DMS153 (cell line): Measurements from ENCODE around the gene TBCD.
"Not testable (repeated sequence)": the region's sequence is repeated elsewhere in the genome, so short reads cannot be mapped to it uniquely, and the experiment has no call there.

Experiments used
- DNase-seq: peaks from one replicate; lab custom pipeline; 2025; lab: John Stamatoyannopoulos, UW

Gene TBCD

GRCh38 chr17:82970067-82970466 is 218.2 kb downstream of the TBCD start:
- DNase-seq: no peak

- DNase-seq: no peak
Observed at GRCh38 chr17:82970818-82971590, 219.1 kb downstream of the TBCD start.

GRCh38 chr17:82972836-82973372 is 221.0 kb downstream of the TBCD start:
- no peak for DNase-seq

DNA sequence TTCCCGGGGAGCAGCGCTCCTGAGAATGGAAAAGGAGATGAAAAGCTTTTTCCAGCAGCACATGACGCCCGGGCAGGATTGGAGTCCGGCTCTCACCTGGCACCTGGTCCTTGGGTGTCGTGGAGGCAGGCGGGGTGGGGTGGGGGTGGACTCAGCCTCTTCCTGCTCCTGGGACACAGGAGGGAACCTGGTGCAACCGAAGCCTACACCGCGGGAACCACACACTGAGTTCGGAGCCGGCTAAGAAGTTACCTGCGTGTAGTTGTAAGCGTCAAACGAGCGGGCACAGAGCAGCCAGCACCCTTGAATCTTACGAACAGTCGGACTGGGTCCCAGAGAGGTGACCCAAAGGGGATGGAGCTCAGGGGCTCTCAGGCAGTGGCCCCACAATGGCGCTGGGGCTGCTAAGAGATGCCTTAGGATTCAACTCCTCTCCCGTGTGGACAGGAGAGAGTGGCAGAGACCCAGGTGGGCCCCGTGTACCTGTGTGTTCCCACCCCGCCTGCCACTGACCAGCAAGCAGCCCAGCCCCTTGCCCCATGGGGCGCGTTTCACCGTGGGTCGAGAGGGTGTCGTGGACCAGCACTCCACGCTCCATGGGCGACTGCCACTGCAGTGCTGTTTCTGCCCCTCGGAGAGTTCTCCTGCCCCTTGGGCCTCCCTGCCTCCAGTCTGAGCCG is 221.7 kb downstream of the TBCD start:
- no peak for DNase-seq

DNA sequence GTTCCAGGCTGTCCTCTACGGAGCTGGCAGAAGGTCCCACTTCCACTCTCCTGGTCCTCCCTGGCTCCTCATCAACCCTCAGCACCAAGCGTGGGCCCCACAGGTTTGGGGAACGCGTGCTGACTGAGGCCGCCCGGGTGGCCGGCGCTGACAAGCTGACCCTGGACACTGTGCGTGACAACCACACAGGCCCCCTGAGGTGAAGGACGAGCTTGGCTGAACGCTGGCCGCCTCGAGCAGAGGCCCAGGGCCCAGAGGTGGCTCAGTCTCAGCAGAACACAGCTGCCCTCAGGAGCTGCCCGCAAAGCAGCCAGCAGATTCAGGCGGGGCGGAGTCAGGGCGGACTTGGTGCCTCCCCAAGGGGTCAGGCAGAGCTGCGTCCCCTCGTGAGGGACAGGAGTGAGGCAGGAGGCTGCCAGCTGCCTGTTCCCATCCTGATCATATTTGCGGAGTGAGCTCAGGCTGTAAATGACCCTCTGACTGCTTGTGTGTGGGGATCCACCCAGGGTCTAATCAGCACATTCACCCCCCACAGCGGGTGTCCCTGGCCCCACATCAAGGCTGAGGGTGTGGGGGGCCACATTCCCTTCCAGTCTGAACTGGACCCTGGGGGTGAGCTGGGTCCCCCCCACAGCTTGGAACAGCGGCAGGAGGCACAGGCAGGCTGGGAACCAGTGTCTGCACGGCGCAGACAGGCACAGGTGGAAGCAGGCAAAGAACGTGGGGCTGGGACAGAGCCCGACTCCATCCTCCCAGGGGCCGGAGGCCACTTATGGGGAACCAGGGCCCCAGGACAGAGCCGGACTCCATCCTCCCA is 222.5 kb downstream of the TBCD start:
- no peak for DNase-seq

DNA sequence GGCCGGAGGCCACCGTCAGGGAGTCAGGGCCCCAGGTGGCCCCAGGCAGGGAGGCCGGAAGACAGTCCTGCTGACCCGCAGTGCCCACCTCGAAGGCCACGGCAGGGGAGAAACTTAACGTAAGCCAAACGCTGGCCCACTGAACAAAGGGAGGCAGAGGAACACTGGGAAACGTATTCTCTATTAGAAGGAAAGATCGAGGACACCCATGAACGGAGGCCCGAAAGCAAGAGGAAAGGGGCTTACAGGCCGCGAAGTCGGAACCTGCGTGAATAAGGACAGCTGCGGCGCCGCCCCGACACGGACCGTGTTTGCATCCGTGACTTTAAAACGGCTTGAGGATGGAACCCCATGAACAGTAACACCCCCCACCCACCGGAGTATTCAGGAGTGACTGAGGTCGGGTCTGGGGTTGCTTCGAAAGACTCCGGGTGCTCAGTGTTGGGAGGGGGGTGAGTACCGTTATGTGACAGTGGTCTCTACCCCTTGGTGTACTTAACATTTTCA is 225.2 kb downstream of the TBCD start:
- DNase-seq: no peak

DNA sequence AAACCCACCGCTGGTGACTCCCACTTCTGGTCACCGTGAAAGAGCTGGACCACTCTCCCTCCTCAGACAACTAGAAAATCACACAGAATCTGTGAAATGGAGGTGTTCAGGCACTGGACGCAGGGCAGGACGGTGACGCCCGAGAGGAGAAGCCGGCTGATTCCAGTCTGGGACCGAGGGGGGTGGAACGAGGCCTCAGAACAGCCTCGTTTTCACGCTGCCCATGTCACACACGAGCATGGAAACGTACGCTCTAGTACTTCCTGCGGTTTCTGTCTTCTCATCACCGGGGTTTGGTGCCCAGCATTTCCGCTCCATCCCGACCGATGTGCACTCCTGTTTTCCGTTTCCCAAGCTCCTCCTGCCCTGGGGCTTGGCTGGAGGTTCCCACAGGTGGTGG is 225.7 kb downstream of the TBCD start:
- DNase-seq: no peak

DNA sequence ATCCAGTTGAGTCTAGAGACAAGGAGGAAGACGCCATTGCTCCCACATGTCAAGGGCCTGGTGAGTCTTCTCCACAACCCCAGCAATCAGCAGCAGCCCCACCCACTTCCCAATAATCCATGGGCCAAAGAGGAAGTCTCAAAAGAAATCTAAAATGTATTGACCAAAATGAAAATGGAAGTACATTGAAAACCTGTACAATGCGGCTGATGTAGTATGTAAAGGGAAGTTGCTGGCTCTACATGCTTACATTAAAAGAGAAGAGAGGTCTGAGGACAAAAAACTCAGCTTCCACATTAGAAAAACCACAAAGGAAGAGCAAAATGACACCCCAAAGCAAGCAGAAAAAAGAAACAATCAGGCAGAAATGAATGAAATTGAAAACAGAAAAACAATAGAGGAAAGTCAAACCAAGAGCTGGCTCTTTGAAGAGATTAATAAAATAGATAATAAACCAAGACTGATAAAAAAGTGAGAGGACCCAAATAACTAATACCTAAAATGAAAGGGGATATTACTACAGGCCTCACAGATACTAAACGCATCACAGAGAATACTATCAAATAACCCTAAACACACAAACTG is 227.0 kb downstream of the TBCD start:
- DNase-seq: no peak

DNA sequence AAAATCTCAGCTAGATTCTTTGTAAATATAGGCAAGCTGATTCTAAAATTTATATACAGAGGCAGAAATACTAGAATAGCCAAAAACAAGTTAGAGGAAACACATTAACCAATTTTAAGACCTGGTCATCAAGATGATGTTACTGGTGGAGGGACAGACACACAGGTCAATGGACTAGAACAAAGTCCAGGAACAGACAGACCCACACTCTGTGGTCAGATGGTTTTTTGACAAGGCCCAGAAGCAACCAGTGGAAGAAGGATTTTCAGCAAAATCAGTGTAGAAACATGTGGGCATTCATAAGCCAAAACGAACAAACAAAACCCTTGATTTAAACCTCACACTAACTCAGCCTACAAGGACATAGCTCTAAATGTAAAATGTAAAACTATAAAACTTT is 227.9 kb downstream of the TBCD start:
- no peak for DNase-seq

DNA sequence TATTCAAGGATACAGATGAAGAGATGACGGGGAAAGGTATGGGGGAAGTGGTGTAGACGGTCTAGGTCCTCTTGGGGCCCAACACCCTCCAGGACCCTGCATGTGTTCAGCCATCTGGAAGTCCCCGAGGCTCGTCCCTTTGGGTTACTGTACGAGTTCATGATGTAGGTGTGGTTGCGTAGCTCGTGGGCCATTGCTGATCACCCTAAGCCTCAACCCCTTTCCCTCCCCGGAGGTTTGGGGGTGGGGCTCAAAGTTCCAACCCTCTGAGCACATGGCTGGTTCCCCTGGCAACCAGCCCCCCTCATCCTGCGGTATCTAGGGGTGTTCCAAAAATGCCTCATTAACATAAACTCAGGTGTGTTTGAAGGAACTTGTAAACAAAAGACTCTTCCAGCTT is 228.8 kb downstream of the TBCD start:
- DNase-seq: no peak

GRCh38 chr17:82981141-82981730 is 229.4 kb downstream of the TBCD start:
- no peak for DNase-seq

DNA sequence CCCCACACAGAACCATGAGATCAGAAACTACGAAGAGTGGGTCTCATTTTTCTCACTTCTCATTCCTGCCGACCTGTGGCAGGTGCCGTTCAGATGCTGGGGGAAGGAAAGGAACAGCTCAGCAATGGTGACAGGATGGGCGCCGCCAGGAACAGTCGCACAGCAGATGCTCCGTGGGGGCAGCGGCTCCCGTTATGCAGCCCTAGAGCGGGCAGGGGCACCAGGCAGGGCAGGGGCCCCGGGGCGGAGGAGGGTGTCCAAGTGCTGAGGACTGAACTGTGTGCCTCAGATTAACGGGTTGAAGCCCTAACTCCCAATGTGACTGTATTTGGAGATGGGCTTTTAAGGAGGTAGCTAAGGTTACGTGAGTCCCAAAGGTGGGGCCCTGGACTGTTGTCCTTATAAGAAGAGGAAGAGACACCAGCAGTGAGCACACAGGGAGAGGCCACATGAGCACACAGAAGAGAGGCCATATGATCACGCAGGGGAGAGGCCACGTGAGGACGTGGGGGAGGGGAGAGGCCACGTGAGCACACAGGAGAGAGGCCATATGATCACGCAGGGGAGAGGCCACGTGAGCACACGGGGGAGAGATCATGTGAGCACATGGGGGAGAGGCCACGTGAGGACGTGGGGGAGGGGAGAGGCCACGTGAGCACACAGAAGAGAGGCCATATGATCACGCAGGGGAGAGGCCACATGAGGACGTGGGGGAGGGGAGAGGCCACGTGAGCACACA is 231.8 kb downstream of the TBCD start:
- no peak for DNase-seq

- not testable (repeated sequence) for DNase-seq
Observed at GRCh38 chr17:82984249-82984617, 232.4 kb downstream of the TBCD start.

- DNase-seq: no peak
Observed at GRCh38 chr17:82984751-82985427, 233.0 kb downstream of the TBCD start.

- no peak for DNase-seq
Observed at GRCh38 chr17:82985428-82985805, 233.6 kb downstream of the TBCD start.

- no peak for DNase-seq
Observed at GRCh38 chr17:82985973-82986372, 234.1 kb downstream of the TBCD start.

DNA sequence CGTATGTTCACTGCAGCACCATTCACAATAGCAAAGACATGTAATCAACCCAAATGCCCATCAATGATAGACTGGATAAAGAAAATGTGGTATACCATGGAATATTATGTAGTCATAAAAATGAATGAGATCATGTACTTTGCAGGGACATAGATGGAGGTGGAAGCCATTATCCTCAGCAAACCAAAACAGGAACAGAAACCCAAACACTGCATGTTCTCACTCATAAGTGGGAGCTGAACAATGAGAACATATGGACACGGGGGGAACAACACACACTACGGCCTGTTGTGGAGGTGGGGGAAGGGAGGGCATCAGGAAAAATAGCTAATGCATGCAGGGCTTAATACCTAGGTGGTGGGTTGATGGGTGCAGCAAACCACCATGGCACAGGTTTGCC is 237.2 kb downstream of the TBCD start:
- DNase-seq: not testable (repeated sequence)

DNA sequence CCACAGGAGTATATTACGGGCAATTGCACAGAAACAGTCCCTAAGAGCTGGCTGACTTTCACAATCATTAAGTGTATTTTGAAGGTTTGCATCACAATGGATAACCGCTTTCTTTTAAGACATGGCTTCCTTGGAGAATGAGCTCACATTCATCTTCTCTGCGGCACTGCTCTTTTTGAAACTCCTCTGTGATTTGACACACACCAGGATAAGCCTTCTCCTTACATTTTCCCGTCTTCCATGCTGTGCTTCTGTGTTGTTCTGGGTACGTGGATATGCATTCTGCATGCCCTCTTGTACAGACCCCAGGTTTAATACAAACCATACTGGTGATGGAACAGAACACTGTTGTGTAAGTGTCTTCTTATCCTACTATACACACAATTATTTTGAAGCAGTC is 238.0 kb downstream of the TBCD start:
- DNase-seq: no peak

- DNase-seq: no peak
Observed at GRCh38 chr17:82993005-82993404, 241.1 kb downstream of the TBCD start.
